ENCODE measurements around the gene NLGN4X. TPM values are rescaled to one million over a fixed set of nuclear protein-coding genes. Genes with fewer than 3 reads are reported as not detected.

Gene NLGN4X
- total RNA-seq (not detected), polyA plus RNA-seq (not detected)

DNA sequence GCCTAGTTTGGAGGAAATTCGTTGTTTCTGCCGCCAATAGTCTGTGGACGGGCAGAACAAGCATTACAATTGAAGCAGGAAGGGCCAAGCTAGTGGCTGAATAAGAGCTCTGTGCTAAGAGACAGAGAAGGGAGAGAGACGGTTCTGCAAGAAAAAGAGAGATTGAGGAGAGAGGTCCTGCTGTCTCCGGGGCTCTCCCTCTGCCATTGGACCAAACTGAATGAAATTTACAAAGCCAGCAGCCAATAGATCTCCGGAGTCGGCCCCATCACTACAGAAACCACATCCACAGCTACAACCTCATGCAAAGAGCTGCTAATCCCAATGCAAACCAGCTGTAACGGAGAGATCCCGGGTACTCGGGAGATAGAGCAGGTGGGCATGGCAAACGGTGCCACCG, at the start of gene NLGN4X:
Gene NLGN4X, minus strand, starts transcription at position 148 of the 400 bp plus-strand sequence. CDS start 77,401 bp downstream, outside the sequence.
- Mint-ChIP-seq H3K27ac (no peak within 1 kb of the TSS), H3K4me1 (no peaks in the 10 kb centered on the region), H3K4me3 (no peak within 1 kb of the TSS), H3K36me3 (no peaks in the 10 kb centered on the region), H3K9me3 (peaks cover 0 to 13% (median 0%) of the 10 kb centered on the region in 7 donors), H3K27me3 (peaks cover 5% of the 10 kb centered on the region)
- DNase-seq = no peak
- Histone ChIP-seq H3K36me3 (ENCODE audit: control insufficient read depth, insufficient read depth, low read length) (no peaks in the 10 kb centered on the region), H3K27me3 (ENCODE audit: control insufficient read depth, insufficient read depth, low read length) (no peaks in the 10 kb centered on the region), H3K9me3 (ENCODE audit: control insufficient read depth in 2 of 2, low read length in 2 of 2) (no peaks in the 10 kb centered on the region), H3K4me3 (ENCODE audit: low read depth, low read length) (no peak within 1 kb of the TSS), H3K27ac (ENCODE audit: insufficient read depth, low read length, poor library complexity, severe bottlenecking) (no peak within 1 kb of the TSS), H3K4me1 (ENCODE audit: control insufficient read depth, insufficient read depth, low read length, poor library complexity, severe bottlenecking) (no peaks in the 10 kb centered on the region)
- ATAC-seq (ENCODE audit: low read depth in 2 of 2) = no peak

DNA sequence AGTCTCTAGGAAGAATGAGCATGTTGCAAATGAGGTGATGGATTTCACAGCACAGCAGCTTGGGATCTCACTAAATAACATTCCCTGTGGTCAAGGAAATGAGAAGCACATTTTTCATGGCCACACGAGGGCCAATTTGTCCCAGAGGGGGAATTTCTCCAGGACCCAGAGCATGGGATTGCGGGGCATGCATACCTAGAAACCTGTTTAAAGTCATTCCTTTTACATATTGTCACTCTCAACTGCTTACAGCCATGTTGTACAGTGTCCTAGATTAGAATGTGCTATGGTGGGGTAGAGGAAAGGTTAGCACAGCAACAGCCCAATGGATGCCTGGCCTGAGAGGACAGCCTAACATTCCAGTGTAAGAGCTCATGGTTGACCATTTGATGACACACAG, 37.4 kb upstream of the NLGN4X start:
- Histone ChIP-seq H3K36me3 (ENCODE audit: control insufficient read depth, insufficient read depth, low read length) (no peaks in the 10 kb centered on the region), H3K4me1 (ENCODE audit: control insufficient read depth, insufficient read depth, low read length, poor library complexity, severe bottlenecking) (no peaks in the 10 kb centered on the region), H3K9me3 (ENCODE audit: control insufficient read depth in 2 of 2, low read length in 2 of 2) (peaks cover 0 to 2% of the 10 kb centered on the region in 2 experiments), H3K27ac (ENCODE audit: insufficient read depth, low read length, poor library complexity, severe bottlenecking) (no peak overlapping the region), H3K4me3 (ENCODE audit: low read depth, low read length) (no peak overlapping the region), H3K27me3 (ENCODE audit: control insufficient read depth, insufficient read depth, low read length) (no peaks in the 10 kb centered on the region)
- Mint-ChIP-seq H3K36me3 (no peaks in the 10 kb centered on the region), H3K4me1 (no peaks in the 10 kb centered on the region), H3K27me3 (no peaks in the 10 kb centered on the region), H3K27ac (no peak overlapping the region), H3K4me3 (no peak overlapping the region), H3K9me3 (peaks cover 0 to 4% (median 0%) of the 10 kb centered on the region in 7 donors)
- no peak for DNase-seq
- ATAC-seq (ENCODE audit: low read depth in 2 of 2) = no peak

DNA sequence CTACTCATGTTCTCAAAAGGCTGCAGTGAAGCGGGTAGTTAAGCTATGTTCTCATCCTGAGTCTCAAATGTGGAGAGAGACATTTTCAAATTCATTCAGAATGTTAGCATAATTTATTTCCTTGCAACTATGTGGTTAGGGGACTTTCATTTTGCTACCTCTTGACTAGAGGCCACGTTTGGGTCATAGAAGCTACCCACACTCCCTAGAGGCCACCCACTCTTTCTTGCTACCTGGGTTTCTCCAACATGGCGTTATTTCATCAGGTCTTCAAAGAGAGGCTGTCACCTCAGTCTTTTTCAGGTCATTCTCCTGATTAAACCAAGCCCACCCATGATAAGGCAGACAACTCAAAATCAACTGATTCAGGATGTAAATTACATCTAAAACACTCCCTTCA, 34.3 kb upstream of the NLGN4X start:
- no peak for DNase-seq
- no peaks in the 10 kb centered on the region for H3K36me3 Mint-ChIP-seq
- no peaks in the 10 kb centered on the region for H3K4me1 ChIP-seq (ENCODE audit: control insufficient read depth, insufficient read depth, low read length, poor library complexity, severe bottlenecking)
- H3K4me1 Mint-ChIP-seq = no peaks in the 10 kb centered on the region
- H3K36me3 ChIP-seq (ENCODE audit: control insufficient read depth, insufficient read depth, low read length) = no peaks in the 10 kb centered on the region
- H3K4me3 Mint-ChIP-seq = no peak overlapping the region
- H3K27me3 Mint-ChIP-seq = no peaks in the 10 kb centered on the region
- H3K27ac Mint-ChIP-seq = no peak overlapping the region
- H3K9me3 Mint-ChIP-seq = peaks cover 0 to 4% (median 0%) of the 10 kb centered on the region in 7 donors
- ATAC-seq (ENCODE audit: low read depth in 2 of 2) = no peak
- H3K4me3 ChIP-seq (ENCODE audit: low read depth, low read length) = no peak overlapping the region
- H3K9me3 ChIP-seq (ENCODE audit: control insufficient read depth in 2 of 2, low read length in 2 of 2) = peaks cover 0 to 2% of the 10 kb centered on the region in 2 experiments
- no peak overlapping the region for H3K27ac ChIP-seq (ENCODE audit: insufficient read depth, low read length, poor library complexity, severe bottlenecking)
- H3K27me3 ChIP-seq (ENCODE audit: control insufficient read depth, insufficient read depth, low read length) = no peaks in the 10 kb centered on the region

DNA sequence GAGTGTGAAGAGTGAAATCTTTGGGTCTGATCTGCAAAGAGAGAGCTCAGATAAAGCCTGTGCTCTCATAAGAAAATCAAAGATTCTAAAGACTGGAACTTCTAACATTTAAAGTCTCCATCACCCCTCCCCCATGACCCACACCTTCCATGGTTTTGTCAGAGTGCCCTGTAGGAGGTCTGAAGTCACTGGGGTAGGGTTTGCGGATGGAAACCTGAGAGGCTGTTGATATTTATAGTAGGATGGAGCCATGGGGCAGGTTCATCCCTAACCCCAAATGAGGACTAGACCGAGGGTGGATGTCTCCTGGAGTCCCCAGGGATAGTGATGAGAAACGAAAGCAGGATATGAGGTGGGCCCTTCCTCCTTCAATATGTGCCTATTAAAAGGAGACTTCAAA, 28.4 kb upstream of the NLGN4X start:
- Mint-ChIP-seq H3K4me1 (no peaks in the 10 kb centered on the region), H3K9me3 (peaks cover 0 to 4% (median 1%) of the 10 kb centered on the region in 7 donors), H3K27me3 (no peaks in the 10 kb centered on the region), H3K36me3 (no peaks in the 10 kb centered on the region), H3K27ac (no peak overlapping the region), H3K4me3 (no peak overlapping the region)
- ATAC-seq (ENCODE audit: low read depth in 2 of 2) (no peak), DNase-seq (no peak)
- H3K27me3 ChIP-seq (ENCODE audit: control insufficient read depth, insufficient read depth, low read length) = no peaks in the 10 kb centered on the region
- no peaks in the 10 kb centered on the region for H3K9me3 ChIP-seq (ENCODE audit: control insufficient read depth in 2 of 2, low read length in 2 of 2)
- H3K4me1 ChIP-seq (ENCODE audit: control insufficient read depth, insufficient read depth, low read length, poor library complexity, severe bottlenecking) = no peaks in the 10 kb centered on the region
- H3K36me3 ChIP-seq (ENCODE audit: control insufficient read depth, insufficient read depth, low read length) = no peaks in the 10 kb centered on the region
- H3K4me3 ChIP-seq (ENCODE audit: low read depth, low read length) = no peak overlapping the region
- no peak overlapping the region for H3K27ac ChIP-seq (ENCODE audit: insufficient read depth, low read length, poor library complexity, severe bottlenecking)

DNA sequence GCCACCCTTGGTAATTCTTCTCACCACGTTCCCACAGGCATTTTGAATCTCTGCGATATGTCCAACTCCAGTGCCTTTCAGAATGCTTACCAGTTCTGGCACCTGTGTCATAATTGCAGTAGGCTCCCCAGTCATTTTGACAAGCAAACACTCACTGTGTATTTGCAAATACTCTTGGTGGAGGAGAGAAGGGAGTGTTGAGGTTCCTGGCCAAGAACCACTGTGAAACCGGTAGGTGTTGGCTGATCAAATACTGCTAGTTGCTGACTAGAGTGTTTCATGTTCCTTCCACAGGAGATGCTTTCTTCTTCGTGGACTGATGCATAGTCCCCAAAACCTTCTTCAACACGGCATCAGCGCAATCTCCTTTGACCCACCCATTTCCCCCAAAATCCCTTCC, 16.0 kb upstream of the NLGN4X start:
- Mint-ChIP-seq H3K27me3 (no peaks in the 10 kb centered on the region), H3K4me3 (no peak overlapping the region)
- no peak overlapping the region for H3K27ac ChIP-seq (ENCODE audit: insufficient read depth, low read length, poor library complexity, severe bottlenecking)

DNA sequence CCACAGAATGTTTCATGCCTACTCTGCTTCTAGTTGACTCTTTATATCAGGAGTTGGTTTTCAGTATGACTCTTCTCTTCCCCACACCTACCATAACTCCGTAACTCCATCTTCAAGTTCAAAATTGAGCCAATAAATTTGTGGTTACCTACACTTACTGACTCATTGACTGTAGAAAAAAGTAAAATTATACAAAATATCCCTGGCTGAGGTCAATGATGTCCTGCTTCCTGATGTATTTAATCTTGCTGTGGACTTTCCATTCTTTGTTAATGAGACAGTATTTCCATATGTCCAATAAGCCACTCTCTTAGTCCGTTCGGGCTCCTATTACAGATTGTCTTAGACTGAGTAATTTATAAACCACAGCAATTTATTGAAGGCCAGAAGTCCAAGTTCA, 9.9 kb upstream of the NLGN4X start:
- H3K36me3 Mint-ChIP-seq = no peaks in the 10 kb centered on the region
- no peaks in the 10 kb centered on the region for H3K27me3 ChIP-seq (ENCODE audit: control insufficient read depth, insufficient read depth, low read length)
- no peak overlapping the region for H3K27ac ChIP-seq (ENCODE audit: insufficient read depth, low read length, poor library complexity, severe bottlenecking)
- no peaks in the 10 kb centered on the region for H3K4me1 ChIP-seq (ENCODE audit: control insufficient read depth, insufficient read depth, low read length, poor library complexity, severe bottlenecking)
- H3K9me3 Mint-ChIP-seq = peaks cover 0 to 10% (median 2%) of the 10 kb centered on the region in 7 donors
- H3K27me3 Mint-ChIP-seq = no peaks in the 10 kb centered on the region
- no peak overlapping the region for H3K4me3 ChIP-seq (ENCODE audit: low read depth, low read length)
- no peaks in the 10 kb centered on the region for H3K4me1 Mint-ChIP-seq
- H3K9me3 ChIP-seq (ENCODE audit: control insufficient read depth in 2 of 2, low read length in 2 of 2) = no peaks in the 10 kb centered on the region
- no peak overlapping the region for H3K27ac Mint-ChIP-seq
- DNase-seq (no peak), ATAC-seq (ENCODE audit: low read depth in 2 of 2) (no peak)
- no peak overlapping the region for H3K4me3 Mint-ChIP-seq
- no peaks in the 10 kb centered on the region for H3K36me3 ChIP-seq (ENCODE audit: control insufficient read depth, insufficient read depth, low read length)

More for the DNA sequence above, 16.0 kb upstream of the NLGN4X start:
- H3K27me3 ChIP-seq (ENCODE audit: control insufficient read depth, insufficient read depth, low read length) = no peaks in the 10 kb centered on the region
- no peak for ATAC-seq (ENCODE audit: low read depth in 2 of 2)
- no peak overlapping the region for H3K27ac Mint-ChIP-seq
- H3K9me3 Mint-ChIP-seq = peaks cover 0 to 16% (median 0%) of the 10 kb centered on the region in 7 donors
- no peaks in the 10 kb centered on the region for H3K36me3 ChIP-seq (ENCODE audit: control insufficient read depth, insufficient read depth, low read length)
- H3K4me3 ChIP-seq (ENCODE audit: low read depth, low read length) = no peak overlapping the region
- no peaks in the 10 kb centered on the region for H3K9me3 ChIP-seq (ENCODE audit: control insufficient read depth in 2 of 2, low read length in 2 of 2)
- no peaks in the 10 kb centered on the region for H3K36me3 Mint-ChIP-seq
- H3K4me1 ChIP-seq (ENCODE audit: control insufficient read depth, insufficient read depth, low read length, poor library complexity, severe bottlenecking) = no peaks in the 10 kb centered on the region
- H3K4me1 Mint-ChIP-seq = no peaks in the 10 kb centered on the region
- no peak for DNase-seq

DNA sequence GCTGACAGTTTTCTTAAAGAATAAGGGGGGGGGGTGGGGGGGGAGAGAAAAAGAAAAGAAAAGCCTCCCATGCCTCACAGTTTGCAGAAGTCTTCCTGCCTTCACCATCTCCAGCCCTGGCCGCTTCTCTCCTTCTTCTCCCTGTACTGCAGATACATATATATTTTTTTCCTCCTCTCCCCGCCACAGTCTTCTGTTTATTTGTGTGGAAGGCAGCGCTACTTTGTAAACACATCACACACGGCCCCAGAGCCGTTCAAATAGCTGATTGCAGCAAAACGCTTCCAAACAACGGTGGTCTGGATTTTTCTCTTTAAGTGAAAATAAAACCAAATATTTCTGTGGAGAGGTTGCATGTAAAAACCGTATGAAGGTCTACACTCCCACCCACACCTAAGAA, 732 bp downstream of the NLGN4X start:
- Histone ChIP-seq H3K27me3 (ENCODE audit: control insufficient read depth, insufficient read depth, low read length) (no peaks in the 10 kb centered on the region), H3K9me3 (ENCODE audit: control insufficient read depth in 2 of 2, low read length in 2 of 2) (no peaks in the 10 kb centered on the region), H3K36me3 (ENCODE audit: control insufficient read depth, insufficient read depth, low read length) (no peaks in the 10 kb centered on the region), H3K27ac (ENCODE audit: insufficient read depth, low read length, poor library complexity, severe bottlenecking) (no peak overlapping the region), H3K4me3 (ENCODE audit: low read depth, low read length) (no peak overlapping the region), H3K4me1 (ENCODE audit: control insufficient read depth, insufficient read depth, low read length, poor library complexity, severe bottlenecking) (no peaks in the 10 kb centered on the region)
- DNase-seq (no peak), ATAC-seq (ENCODE audit: low read depth in 2 of 2) (no peak)
- H3K27ac Mint-ChIP-seq = no peak overlapping the region
- H3K27me3 Mint-ChIP-seq = peaks cover 5% of the 10 kb centered on the region
- H3K36me3 Mint-ChIP-seq = no peaks in the 10 kb centered on the region
- no peak overlapping the region for H3K4me3 Mint-ChIP-seq
- no peaks in the 10 kb centered on the region for H3K4me1 Mint-ChIP-seq
- peaks cover 0 to 13% (median 0%) of the 10 kb centered on the region in 7 donors for H3K9me3 Mint-ChIP-seq

DNA sequence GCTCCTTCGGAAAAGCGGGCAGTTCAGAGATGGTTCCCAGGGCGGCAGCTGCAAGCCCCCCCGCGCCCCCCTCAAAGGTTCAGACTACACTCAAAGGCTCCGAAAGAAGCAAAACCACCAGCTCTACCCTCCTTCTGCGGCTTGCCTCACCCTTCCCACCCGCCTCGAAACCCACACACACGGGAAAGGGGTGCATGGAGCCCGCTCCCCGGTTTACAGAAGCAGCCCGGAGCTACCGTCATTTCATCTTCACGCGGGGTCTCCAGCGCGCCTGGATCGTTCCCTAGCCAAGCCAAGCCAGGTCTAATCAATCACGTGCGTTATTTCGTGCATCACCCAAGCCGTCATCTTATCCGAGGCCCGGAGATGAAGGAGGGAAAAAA, 1.2 kb downstream of the NLGN4X start:
- no peaks in the 10 kb centered on the region for H3K4me1 Mint-ChIP-seq
- H3K27ac Mint-ChIP-seq = no peak overlapping the region
- Histone ChIP-seq H3K4me3 (ENCODE audit: low read depth, low read length) (no peak overlapping the region), H3K27me3 (ENCODE audit: control insufficient read depth, insufficient read depth, low read length) (no peaks in the 10 kb centered on the region), H3K9me3 (ENCODE audit: control insufficient read depth in 2 of 2, low read length in 2 of 2) (no peaks in the 10 kb centered on the region), H3K4me1 (ENCODE audit: control insufficient read depth, insufficient read depth, low read length, poor library complexity, severe bottlenecking) (no peaks in the 10 kb centered on the region), H3K27ac (ENCODE audit: insufficient read depth, low read length, poor library complexity, severe bottlenecking) (no peak overlapping the region), H3K36me3 (ENCODE audit: control insufficient read depth, insufficient read depth, low read length) (no peaks in the 10 kb centered on the region)
- peaks cover 0 to 15% (median 0%) of the 10 kb centered on the region in 7 donors for H3K9me3 Mint-ChIP-seq
- DNase-seq (no peak), ATAC-seq (ENCODE audit: low read depth in 2 of 2) (no peak)
- peaks cover 5% of the 10 kb centered on the region for H3K27me3 Mint-ChIP-seq
- H3K36me3 Mint-ChIP-seq = no peaks in the 10 kb centered on the region
- H3K4me3 Mint-ChIP-seq = no peak overlapping the region

All from CD4-positive, CD25-positive, alpha-beta regulatory T cell (primary cell).